SU-DHL-6 (cell line): ENCODE results near the gene ATAD1.

Source experiments
- H2AFZ ChIP-seq: fragments of 200-600 bp; sonication (generic); 2 replicates; pipeline ENCODE4 v1.6.1; 2014; ENCODE audit warnings: low read depth, mild to moderate bottlenecking, moderate library complexity, mixed read lengths, antibody characterized with exemption, low read length; ENCODE audit not compliant: severe bottlenecking
- H3F3A ChIP-seq: fragments of 200-600 bp; shearing (Covaris generic); 2 replicates; pipeline ENCODE4 v1.6.0; 2016; ENCODE audit warnings: antibody characterized with exemption, mild to moderate bottlenecking; ENCODE audit not compliant: insufficient read depth
- H3K27ac ChIP-seq: fragments of 200-600 bp; sonication (generic); 2 replicates; pipeline ENCODE4 v1.5.1; 2016; ENCODE audit warnings: low read depth, mild to moderate bottlenecking, low read length, moderate library complexity, mixed read lengths
- H3K27me3 ChIP-seq: fragments of 200-600 bp; sonication (generic), shearing (Covaris generic); 2 replicates; pipeline ENCODE4 v1.6.0; 2014; ENCODE audit warnings: mild to moderate bottlenecking, low read length
- H3K36me3 ChIP-seq: fragments of 200-600 bp; sonication (generic); 2 replicates; pipeline ENCODE4 v1.6.1; 2014; ENCODE audit warnings: mild to moderate bottlenecking, low read length, mixed read lengths
- H3K4me2 ChIP-seq: fragments of 300-600, 200-600 bp; shearing (Covaris generic), sonication (generic); 2 replicates; pipeline ENCODE4 v1.6.0; 2014; ENCODE audit warnings: low read length, low read depth, mild to moderate bottlenecking; ENCODE audit not compliant: poor library complexity, severe bottlenecking
- H3K4me3 ChIP-seq: fragments of 200-600 bp; sonication (generic); 2 replicates; pipeline ENCODE4 v1.5.1; 2014; ENCODE audit warnings: antibody characterized with exemption, low read length, mild to moderate bottlenecking, mixed read lengths; ENCODE audit not compliant: insufficient read depth, poor library complexity, severe bottlenecking
- H3K79me2 ChIP-seq: fragments of 200-600 bp; sonication (generic); 2 replicates; pipeline ENCODE4 v1.6.1; 2014; ENCODE audit warnings: mild to moderate bottlenecking, low read length, moderate library complexity; ENCODE audit not compliant: insufficient read depth
- H3K9ac ChIP-seq: fragments of 200-600 bp; sonication (generic); 2 replicates; pipeline ENCODE4 v1.7.0; 2014; ENCODE audit warnings: mild to moderate bottlenecking, low read length
- H3K9me2 ChIP-seq: fragments of 200-600 bp; sonication (generic); replicated peaks from 2 replicates; pipeline ENCODE4 v1.6.1; 2014; ENCODE audit warnings: low read length; ENCODE audit not compliant: insufficient read depth
- H3K9me3 ChIP-seq: fragments of 200-600 bp; sonication (generic); 2 replicates; pipeline ENCODE4 v1.6.1; 2014; ENCODE audit warnings: low read length, mixed read lengths; ENCODE audit not compliant: insufficient read depth
- H4K20me1 ChIP-seq: fragments of 200-600 bp; sonication (generic); 2 replicates; pipeline ENCODE4 v1.6.1; 2014; ENCODE audit warnings: low read depth, mild to moderate bottlenecking, antibody characterized with exemption, low read length, moderate library complexity, mixed read lengths
- CTCF ChIP-seq: fragments of 200-600 bp; sonication (generic); IDR thresholded peaks from one replicate; pipeline ENCODE4 v1.5.1; 2017; ENCODE audit warnings: antibody characterized with exemption, mild to moderate bottlenecking, low read length, moderate library complexity; ENCODE audit not compliant: insufficient read depth, poor library complexity, severe bottlenecking
- EZH2phosphoT487 ChIP-seq: fragments of 200-600 bp; sonication (generic), shearing (Covaris generic); conservative IDR thresholded peaks from 2 replicates; pipeline ENCODE4 v1.6.1; 2018; ENCODE audit warnings: mild to moderate bottlenecking, antibody characterized with exemption, low read length, moderate library complexity, mixed read lengths

Gene ATAD1

GRCh38 chr10:87852089-87852488, 34.1 kb upstream of the ATAD1 start:
- H3K4me3 ChIP-seq = no peak overlapping the region
- no peaks in the 10 kb centered on the region for H3K36me3 ChIP-seq
- H3K9me2 ChIP-seq = no peaks in the 10 kb centered on the region
- H2AFZ ChIP-seq = no peak overlapping the region
- H3K27me3 ChIP-seq = no peaks in the 10 kb centered on the region
- H3K27ac ChIP-seq = no peak overlapping the region
- no peaks in the 10 kb centered on the region for H4K20me1 ChIP-seq
- no peak overlapping the region for H3K9ac ChIP-seq
- H3K9me3 ChIP-seq = no peaks in the 10 kb centered on the region
- no peaks in the 10 kb centered on the region for H3K79me2 ChIP-seq
- TF ChIP-seq CTCF (no peak), EZH2phosphoT487 (no peak)
- no peak overlapping the region for H3K4me2 ChIP-seq
- H3F3A ChIP-seq = no peaks in the 10 kb centered on the region

GRCh38 chr10:87850742-87851205, 32.7 kb upstream of the ATAD1 start:
- Histone ChIP-seq H3K4me2 (peak overlapping the region; percentile 9), H3K9me3 (no peaks in the 10 kb centered on the region), H3K27ac (no peak overlapping the region), H4K20me1 (no peaks in the 10 kb centered on the region), H3K79me2 (no peaks in the 10 kb centered on the region), H3K9me2 (no peaks in the 10 kb centered on the region), H3K4me3 (no peak overlapping the region), H3K36me3 (no peaks in the 10 kb centered on the region), H3F3A (no peaks in the 10 kb centered on the region), H3K27me3 (no peaks in the 10 kb centered on the region), H2AFZ (peak overlapping the region; percentile 55), H3K9ac (peak overlapping the region; percentile 8; the same call in 1 of the 2 replicates)
- TF ChIP-seq EZH2phosphoT487 = no peak
- TF ChIP-seq CTCF = peak; percentile 44

GRCh38 chr10:87849001-87849400, 31.0 kb upstream of the ATAD1 start:
- Histone ChIP-seq H3K4me2 (no peak overlapping the region), H3K36me3 (no peaks in the 10 kb centered on the region), H3K79me2 (no peaks in the 10 kb centered on the region), H4K20me1 (no peaks in the 10 kb centered on the region), H3K27me3 (no peaks in the 10 kb centered on the region), H3F3A (no peaks in the 10 kb centered on the region), H3K27ac (no peak overlapping the region), H3K4me3 (no peak overlapping the region), H3K9me2 (no peaks in the 10 kb centered on the region), H2AFZ (no peak overlapping the region), H3K9me3 (no peaks in the 10 kb centered on the region), H3K9ac (no peak overlapping the region)
- no peak for TF ChIP-seq EZH2phosphoT487
- no peak for TF ChIP-seq CTCF
